Activated T-cell treated with anti-CD3 and anti-CD28 coated beads for 48 hours (primary cell): ENCODE results near the gene DDX18.
A peak's percentile ranks its signal among the peaks of the same experiment; 100 is the strongest.
"Not testable (repeated sequence)": the region's sequence is repeated elsewhere in the genome, so short reads cannot be mapped to it uniquely, and the experiment has no call there.

Source experiments
- DNase-seq: peaks from one replicate; pipeline ENCODE4 v3.0.0-alpha.2; 2020; ENCODE audit warnings: low read depth

DDX18 gene

DNA sequence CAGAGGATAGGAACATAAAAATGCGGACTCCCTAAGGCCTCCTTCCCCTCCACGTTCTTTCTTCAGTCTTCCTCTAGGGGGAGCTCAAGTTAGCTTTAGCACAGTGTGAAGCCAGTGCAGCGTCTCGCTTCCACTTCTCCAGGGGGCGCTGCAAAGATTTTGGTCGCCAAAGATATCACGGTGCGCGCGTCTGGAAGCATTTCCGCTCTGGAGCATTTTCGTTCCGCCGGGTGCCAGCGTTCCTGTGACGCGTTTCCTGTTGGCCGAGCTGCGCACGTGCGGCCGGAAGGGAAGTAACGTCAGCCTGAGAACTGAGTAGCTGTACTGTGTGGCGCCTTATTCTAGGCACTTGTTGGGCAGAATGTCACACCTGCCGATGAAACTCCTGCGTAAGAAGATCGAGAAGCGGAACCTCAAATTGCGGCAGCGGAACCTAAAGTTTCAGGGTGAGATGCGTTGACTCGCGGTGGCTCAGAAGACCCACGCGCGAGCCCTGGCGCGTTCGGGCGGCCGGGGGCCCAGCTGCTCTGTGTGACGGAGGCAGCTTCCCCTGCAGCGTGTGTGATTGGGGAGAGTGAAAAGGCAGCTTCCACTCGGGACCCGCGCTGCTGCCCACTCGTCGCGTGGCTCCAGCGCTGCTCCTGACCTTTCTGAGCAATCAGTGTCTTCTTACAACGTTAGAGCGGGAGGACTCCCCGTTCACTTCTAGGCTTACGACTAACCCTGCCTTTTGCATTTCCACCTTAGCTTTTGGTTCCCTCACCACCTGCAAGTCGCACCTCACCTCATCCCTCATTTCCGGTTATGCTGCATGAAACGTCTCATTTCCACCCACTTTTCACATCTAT, at the start of gene DDX18:
DDX18 (plus strand) TSS at position 275 of the 848 bp plus-strand sequence; CDS start at position 362, 87 bp downstream.
- peak; percentile 93 for DNase-seq

DNA sequence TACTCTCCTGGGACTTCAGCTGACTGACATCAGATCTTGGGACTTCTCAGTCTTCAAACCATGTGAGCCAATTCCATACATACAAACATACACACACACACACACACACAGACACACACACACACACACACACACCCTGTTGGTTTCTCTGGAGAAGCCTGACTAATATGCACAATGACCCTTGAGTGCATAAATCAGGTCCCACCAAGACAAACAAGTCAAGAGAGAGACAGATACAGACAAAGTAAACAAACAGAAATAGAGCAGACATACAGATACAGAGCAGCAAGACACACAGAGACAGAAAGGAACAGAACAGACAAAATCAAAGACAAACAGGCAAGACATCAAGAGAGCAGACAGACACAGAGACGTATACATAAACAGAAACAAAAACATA, 43.8 kb upstream of the DDX18 start:
- DNase-seq = no peak

DNA sequence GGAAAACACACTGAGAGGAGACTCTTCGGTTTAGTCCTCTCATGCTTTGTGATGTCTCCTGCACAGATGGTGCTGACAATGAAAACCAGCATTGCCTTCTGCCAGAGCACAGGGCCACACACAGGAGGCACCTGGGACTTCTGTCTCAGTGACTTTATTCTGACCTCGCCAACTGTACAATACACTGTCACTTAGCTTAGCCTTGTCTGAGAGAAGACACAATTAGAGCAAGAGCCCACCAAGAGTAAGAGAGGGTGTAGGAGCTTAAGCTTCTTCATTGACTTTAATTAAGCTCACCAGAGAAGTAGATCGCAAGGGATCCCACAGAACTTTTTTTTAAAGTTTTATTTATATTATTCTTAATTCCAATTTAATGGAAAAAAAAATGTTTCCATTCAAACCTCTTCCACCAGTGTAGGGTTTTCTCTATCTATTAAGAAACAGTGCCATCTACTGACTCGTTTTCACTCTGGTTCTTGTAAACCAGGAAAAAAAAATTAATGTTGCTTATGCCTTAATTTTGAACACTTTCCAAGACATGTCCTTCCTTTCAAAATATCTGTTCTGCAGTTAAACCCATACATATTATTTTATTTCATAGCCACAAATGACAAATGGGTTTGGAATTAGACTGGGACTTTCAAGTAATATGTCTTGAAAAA, 42.4 kb upstream of the DDX18 start:
- no peak for DNase-seq

DNA sequence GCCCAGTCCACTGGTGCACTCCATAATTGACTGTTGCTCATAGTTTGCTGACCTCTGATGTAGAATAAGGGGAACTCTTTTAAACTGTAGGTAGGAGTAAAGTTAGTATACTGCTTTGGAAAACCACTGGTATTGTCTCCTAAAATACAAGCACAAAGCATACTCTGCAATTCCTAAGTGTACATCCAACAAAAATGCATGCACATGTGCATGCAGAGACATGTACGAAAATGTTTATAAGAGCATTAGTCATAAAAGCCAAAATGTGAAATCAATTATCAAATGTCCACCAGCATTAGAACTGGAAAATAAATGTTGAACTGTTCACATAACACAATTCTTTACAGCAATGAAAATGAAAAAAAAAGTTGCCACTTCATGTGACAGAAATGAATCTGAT, 39.8 kb upstream of the DDX18 start:
- DNase-seq = no peak

DNA sequence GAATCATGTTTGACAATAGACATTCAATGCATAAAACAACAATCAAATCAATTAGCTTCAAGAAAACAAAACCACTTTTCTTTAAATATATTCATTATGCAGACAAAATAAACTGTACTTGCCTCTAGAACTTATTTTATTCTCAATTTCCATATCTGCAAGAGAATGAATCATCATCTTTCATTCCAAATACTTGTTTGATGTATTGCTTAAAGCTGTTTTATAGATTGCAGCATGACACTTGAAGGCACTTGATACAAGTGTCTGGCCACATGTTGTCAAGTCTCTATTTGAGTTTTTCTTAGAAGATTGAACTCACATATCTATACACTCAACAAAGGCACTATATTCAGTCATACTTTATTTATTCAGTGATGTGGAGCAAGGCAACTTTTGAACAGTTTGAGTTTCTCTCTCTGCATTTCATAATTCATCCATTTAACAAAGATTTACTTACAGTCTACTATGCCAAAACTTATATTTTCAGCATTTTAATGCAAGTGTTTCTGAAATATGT, 38.7 kb upstream of the DDX18 start:
- no peak for DNase-seq

DNA sequence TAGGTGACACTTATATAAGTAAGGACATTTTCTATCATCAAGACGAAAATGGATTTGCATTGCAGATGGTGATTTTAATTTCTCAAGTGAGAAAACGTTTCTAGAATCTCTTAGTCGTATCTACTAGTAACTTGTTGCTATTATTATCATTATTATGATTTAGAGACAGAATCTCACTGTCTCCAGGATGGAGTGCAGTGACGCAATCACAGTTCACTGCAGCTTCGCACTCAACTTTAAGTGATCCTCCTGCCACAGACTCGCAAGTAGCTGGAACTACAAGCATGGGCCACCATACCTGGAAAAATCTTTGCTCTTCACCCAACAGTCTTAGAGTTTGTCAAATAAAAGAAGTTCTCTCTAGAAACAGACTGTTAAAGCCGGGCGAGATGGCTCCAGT, 37.6 kb upstream of the DDX18 start:
- DNase-seq = no peak

DNA sequence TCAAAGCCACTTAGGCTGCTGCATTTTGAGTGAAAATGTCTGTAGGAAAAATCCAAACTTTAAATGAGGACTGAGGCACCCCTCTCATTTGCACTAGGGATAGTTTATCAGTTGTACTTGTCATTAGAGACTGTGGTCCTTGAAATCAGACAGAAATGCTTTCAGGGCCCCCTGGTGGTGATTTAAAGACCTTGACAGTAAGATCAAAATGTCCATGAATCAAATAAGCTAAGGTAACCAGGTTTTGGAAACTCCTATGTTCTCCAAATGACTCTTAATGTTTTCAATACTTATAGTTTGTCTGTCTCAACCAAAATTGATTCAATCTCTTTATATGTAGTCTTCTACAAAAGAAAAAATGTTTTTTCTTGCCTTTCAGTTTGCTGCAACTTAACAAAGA, 28.8 kb upstream of the DDX18 start:
- DNase-seq = no peak

DNA sequence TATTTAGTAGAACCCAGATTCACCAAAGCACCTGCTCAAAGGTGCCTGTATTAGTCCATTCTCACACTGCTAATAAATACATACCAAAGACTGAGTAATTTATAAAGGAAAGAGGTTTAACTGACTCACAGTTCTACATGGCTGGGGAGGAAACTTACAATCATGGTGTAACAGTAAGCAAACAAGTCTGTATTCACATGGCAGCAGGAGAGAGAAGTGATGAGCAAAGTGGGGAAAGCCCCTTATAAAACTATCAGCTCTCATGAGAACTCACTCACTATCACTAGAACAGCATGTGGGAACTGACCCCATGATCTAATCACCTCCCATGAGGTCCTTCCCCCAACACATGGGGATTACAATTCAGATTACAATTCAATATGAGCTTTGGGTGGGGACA, 28.0 kb upstream of the DDX18 start:
- DNase-seq = no peak

DNA sequence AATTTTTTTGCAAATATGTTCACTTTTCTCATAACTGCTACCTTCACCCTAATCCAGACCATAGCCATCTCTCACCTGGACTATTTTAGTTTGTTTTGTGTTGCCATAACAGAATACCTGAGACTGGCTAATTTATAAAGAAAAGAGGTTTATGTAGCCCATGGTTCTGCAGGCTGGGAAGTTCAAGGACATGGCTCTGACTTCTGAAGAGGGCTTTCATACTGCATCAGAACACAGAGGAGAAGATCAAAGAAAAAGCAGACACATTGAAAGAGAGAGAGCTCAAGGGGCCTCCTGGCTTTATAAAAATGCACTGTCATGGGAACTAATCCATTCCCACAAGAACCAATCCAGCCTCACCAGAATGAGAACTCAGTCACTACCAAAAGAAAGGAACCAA, 25.0 kb upstream of the DDX18 start:
- no peak for DNase-seq

DNA sequence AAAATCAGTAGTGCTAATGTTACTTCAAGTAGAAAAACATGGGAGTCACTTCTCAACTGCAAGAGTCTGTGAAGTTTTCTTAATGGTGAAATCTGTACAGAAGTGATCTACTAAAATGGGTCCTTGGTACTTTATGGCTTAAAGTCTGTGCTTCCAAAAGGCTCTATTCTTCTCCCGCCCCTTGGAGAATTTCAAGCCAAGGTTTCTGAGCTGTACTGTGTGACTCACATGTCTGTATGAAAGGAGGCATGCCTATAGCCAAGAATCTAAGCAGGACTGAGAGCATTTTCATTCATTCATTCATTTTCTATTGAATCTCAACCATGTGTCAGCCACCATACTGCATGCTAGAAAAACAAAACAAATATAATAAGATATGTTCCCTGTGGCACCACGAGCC, 19.8 kb upstream of the DDX18 start:
- no peak for DNase-seq

DNA sequence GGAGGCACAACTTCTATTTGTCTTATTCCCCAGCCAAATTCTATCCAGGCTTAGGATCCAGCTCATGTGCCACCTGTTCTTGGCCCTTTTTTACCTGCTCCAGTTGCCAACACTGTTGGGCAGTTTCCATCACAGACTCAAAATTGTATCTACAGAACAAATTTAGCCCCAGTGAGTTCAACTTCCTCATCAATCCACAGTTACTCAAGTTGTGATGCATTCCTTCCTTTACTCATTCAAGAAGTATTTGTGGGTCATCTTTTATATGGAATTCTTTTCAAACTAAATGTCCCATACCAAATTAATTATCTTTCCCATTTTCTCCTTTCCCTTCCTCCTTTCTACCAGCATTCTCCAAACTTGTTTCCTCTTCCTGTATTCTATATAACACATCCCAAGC, 12.7 kb upstream of the DDX18 start:
- DNase-seq = no peak

DNA sequence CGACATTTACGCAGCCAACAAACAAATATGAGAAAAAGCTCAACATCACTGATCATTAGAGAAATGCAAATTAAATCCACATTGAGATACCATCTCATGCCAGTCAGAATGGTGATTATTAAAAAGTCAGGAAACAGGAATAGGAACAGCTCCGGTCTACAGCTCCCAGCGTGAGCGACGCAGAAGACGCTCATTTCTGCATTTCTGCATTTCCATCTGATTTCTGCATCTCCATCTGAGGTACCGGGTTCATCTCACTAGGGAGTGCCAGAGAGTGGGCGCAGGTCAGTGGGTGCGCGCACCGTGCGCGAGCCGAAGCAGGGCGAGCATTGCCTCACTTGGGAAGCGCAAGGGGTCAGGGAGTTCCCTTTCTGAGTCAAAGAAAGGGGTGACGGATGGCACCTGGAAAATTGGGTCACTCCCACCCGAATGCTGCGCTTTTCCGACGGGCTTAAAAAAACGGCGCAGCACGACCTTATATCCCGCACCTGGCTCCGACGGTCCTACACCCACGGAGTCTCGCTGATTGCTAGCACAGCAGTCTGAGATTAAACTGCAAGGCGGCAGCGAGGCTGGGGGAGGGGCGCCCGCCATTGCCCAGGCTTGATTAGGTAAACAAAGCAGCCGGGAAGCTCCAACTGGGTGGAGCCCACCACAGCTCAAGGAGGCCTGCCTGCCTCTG, 10.7 kb upstream of the DDX18 start:
- DNase-seq = not testable (repeated sequence)

DNA sequence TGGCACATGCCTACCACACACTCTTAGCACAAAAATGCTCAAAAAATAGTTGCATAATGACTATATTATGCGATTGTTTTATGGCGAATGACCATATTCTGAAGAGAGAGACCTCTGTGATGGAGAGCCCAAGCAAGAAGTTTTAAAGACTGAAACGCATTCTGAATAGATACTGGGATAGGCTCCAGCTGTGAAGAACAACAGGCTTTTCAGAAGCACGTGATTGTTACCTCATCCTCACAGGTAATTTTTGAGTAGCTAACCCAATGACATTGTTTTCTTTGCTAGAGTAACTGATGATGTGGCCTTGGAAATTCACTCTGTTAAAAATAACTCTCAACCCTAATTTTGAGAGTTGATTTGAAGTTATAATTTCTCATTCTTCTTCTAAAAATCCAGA, 2.0 kb upstream of the DDX18 start:
- no peak for DNase-seq

DNA sequence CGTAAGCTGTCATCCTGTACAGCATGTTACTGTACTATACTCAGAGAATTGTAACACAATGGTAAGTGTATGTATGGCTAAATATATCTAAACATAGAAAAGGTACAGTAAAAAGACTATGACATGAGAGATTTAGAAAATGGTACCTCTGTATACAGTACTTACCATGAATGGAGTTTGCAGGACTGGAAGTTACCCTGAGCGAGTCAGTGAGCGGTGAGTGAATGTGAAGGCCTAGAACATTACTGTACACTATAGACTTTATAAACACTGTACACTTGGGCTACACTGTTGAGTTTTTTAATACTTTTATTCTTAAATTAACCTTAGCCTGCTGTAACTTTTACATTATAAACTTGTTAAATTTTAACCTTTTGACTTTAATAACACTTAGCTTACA, 1.5 kb downstream of the DDX18 start:
- no peak for DNase-seq

DNA sequence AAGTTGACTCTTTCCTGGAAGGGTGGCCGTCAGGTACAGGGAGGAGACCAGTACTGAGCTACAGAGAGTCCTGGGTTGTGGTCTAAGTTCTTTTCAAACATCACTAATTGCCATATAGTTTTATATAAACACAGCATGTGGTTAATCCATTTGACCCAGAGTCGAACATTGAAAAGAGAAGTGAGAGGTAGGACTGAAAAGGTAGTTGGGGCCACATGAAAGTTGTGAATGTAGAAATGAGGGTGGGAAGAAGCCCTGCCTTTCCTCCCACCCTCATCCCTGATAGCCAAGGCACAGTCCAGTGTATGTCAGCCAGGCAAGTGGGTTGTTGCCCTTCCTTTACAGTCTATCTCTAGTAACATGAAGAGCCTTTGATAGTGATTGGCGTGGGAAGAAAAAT, 4.4 kb downstream of the DDX18 start:
- no peak for DNase-seq

DNA sequence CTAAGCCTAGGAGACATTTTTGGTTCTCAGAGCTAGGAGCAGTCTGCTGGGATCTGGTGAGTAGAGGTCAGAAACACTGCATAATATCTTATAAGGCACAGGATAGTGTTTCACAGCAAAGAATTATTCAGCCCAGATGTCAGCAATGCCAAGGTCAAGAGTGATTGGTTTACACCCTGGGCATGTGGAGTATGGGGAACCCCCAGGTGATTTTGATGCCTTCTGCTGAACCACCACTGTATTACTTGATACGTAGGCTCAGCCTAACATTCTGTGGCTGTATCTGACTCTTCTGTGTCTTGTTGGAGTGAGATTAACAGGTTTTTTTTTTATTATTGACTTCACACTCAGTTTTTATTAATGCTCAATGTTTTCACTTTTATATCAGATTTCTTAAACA, 6.0 kb downstream of the DDX18 start:
- no peak for DNase-seq

DNA sequence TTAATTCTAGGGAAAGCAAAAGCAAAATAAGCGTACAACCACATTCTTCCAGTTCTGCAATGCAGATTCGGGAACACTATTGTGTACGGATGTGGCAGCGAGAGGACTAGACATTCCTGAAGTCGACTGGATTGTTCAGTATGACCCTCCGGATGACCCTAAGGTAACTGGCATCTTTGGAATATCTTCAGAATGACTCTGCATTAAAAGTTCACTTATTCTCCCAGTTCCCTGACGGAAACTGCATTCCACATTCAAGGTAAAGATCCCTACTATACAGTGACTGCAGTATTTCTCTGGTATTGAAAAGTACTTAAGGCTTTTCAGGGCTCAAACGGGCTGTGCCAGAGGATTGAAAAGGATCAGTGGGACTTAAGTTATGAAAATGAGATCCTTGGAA, 10.9 kb downstream of the DDX18 start:
- no peak for DNase-seq

DNA sequence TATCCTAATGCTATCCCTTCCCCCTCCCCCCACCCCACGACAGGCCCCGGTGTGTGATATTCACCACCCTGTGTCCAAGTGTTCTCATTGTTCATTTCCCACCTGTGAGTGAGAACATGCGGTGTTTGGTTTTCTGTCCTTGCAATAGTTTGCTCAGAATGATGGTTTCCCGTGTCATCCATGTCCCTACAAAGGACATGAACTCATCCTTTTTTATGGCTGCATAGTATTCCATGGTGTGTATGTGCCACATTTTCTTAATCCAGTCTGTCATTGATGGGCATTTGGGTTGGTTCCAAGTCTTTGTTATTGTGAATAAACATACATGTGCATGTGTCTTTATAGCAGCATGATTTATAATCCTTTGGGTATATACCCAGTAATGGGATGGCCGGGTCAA, 13.0 kb downstream of the DDX18 start:
- DNase-seq = not testable (repeated sequence)

DNA sequence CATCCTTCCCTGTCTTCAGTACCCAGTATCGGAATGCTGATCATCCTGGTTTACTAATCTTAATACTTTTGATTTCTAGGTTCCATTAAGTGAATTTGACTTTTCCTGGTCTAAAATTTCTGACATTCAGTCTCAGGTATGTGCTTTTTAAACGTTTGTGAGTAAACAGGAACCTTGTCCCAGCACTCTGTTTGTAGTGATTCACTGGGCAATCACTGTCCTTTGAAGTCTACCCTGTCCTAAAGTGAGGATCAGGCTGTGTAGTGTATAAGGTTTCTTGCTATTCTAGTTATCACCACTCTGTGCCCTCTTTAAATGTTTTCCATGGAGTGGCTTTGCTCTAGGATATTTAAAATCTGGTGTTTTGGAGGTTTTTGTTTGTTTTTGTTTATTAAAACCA, 14.4 kb downstream of the DDX18 start:
- DNase-seq = no peak

DNA sequence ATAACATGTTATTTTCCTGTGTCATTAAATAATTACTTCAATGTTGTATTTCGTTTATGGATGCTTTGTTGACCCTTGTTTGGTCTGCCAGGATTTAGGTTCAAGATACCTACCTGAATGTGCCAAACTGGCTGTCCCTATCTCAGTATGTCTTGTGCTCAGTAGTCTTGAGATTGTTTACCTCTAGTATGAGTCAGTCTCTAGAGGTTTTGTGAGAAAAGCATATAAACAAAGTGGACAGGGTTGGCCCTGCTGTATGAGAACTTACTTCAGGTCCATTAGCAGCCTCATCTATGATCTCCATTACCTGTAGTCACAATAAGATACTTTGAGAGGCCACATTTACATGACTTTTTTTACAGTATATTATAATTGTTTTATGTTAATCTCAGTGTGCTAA, 17.8 kb downstream of the DDX18 start:
- DNase-seq = no peak

DNA sequence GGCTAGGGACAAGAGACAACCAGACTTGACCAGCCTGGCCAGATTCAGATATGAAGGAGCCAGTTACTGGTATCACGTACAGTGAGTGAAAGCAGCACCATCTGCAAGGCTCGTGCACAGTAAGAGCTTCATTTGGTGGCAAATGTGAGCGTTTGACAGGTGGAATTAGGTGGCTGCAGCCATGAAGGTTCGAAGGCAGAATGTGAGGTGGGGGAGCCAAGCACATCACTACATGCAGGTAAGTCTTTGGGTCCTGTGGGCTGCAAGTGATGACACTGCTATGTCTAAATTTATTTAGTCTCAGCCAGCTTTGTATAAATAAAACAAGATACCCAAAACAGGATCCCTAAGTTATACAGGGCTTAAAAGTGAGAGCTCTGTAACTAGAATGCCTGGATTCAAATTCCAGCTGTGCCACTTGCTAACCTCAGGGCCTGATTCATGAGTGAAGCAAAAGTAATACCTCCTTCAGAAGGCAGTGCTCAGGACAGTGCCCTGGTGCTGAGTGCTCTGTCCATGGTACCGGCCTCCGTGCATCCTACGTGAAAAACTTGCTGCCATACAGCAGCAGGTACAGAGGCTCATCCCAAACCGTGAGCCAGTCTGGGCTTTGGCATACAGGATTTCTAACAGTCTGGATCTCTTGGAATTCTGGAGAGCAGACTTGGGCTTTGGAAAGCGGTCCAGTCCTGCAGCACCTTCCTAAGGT, 18.6 kb downstream of the DDX18 start:
- DNase-seq = no peak

DNA sequence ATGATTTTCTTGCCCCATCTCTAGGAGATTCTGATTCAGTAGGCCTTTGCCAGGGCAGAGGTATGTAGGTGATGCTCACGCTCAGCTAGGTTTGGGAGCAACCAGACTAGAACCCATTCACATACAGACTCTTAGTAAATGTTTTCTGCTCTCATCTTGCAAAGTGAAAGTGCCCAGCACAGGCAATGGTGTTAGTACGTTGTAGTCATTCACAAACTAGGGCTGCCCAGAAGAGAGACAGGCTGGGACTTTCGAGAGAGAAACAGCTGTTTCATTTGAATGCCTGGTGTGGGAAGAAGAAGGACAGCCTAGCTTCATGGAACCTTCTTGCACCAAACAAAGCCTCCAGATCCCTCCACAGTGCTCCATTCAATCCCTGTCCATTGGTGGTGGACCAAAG, 19.4 kb downstream of the DDX18 start:
- no peak for DNase-seq
